ENCODE results near the gene ERMARD. TPM values are rescaled to one million over a fixed set of nuclear protein-coding genes. Genes with fewer than 3 reads are reported as not detected.

Gene ERMARD
- total RNA-seq, 3 donors from 2014 or later (not counting 1 experiment from before 2014, with no cell fraction given) = 33.9 to 42.2 (median 36.4) TPM

DNA sequence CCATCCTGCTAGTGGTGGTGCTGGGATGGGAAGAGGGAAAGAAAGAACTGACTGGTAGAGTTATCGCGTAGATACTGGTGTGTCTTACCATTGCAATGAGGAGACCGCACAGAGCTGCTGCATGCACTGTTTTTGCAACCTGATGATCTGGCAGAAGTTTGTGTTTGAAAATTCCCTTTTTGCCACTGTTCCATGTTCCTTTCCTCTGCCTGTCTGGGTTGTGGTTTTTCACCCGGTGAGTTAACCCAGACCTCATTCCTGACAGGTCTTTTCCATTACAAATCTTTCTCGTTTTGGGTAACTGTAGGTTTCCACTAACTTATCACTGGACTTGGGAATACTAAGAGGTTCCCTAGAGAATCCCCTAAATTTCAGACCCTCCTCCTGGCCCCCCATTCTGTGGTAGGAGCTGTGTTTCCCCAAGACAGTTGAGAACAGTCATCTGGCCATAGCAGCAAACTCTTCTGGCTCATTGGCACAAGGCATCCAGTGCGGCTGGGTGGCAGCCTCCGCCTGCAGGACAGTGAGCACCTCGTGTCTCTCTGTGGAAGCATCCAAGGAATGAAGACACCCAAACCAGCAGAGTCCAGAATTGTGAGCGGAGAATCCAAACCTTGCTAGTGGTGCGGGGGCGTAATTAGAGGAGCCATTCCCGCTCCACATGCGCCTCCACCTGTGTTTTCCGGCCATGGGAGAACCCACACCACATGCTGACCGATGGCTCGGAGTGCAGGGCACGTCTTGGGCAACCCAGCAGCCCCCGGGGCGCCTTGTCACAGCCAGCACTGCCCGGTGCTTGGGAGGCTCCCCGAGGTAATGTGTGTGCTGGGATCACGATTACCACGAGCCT lies 32.8 kb downstream of the ERMARD start:
- no peaks in the 10 kb centered on the region for H3K27me3 ChIP-seq (ENCODE audit: control insufficient read depth, insufficient read depth, low read length)
- Mint-ChIP-seq H3K4me1 (no peaks in the 10 kb centered on the region), H3K9me3 (no peaks in the 10 kb centered on the region), H3K27ac (no peak overlapping the region), H3K36me3 (no peaks in the 10 kb centered on the region), H3K27me3 (ENCODE audit: low read depth in 2 of 2) (peaks cover 4 to 9% of the 10 kb centered on the region in 2 donors), H3K4me3 (no peak overlapping the region)
- no peak overlapping the region for H3K27ac ChIP-seq (ENCODE audit: low read length)
- H3K36me3 ChIP-seq (ENCODE audit: control insufficient read depth, insufficient read depth, low read length) = peaks cover 3% of the 10 kb centered on the region
- intact Hi-C loops (cut with micrococcal nuclease) = no loop called here
- H3K9me3 ChIP-seq (ENCODE audit: control insufficient read depth, insufficient read depth, low read length) = no peaks in the 10 kb centered on the region
- DNase-seq (no peak), ATAC-seq (no peak)
- TF ChIP-seq, protein P1, sequence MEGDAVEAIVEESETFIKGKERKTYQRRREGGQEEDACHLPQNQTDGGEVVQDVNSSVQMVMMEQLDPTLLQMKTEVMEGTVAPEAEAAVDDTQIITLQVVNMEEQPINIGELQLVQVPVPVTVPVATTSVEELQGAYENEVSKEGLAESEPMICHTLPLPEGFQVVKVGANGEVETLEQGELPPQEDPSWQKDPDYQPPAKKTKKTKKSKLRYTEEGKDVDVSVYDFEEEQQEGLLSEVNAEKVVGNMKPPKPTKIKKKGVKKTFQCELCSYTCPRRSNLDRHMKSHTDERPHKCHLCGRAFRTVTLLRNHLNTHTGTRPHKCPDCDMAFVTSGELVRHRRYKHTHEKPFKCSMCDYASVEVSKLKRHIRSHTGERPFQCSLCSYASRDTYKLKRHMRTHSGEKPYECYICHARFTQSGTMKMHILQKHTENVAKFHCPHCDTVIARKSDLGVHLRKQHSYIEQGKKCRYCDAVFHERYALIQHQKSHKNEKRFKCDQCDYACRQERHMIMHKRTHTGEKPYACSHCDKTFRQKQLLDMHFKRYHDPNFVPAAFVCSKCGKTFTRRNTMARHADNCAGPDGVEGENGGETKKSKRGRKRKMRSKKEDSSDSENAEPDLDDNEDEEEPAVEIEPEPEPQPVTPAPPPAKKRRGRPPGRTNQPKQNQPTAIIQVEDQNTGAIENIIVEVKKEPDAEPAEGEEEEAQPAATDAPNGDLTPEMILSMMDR (IDR thresholded peaks at IDR 0.05) = no peak
- H3K4me1 ChIP-seq (ENCODE audit: control insufficient read depth, insufficient read depth, low read length) = no peaks in the 10 kb centered on the region
- no peak overlapping the region for H3K4me3 ChIP-seq (ENCODE audit: low read length)
- 95% methylated on average over 23 of the region's 23 CpGs for WGBS (ENCODE audit: insufficient coverage)

DNA sequence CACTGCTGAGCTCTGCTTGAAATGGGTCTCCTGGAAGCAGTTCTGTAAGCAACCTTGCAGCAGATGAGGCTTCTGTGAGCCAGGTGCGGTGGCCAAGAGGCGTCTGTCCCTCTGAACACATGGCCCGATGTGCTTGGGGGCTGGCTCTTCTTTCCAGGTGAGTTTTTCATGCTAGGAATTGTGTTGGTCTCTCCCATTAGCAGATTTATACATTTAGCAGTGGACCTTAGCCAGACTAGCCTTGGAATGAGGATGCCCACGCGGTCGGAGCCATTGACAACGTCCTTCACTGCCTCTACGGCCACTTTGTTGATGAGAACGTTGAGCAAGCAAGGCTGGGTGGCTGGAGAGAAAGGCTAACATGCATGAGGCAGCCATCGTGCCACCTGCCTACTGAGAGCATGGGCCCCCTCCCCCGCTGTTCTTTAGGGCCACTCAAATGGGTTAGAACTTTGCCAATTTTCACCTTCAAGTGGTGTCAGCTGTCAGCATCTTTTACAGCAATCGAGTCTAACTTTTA lies 33.5 kb downstream of the ERMARD start:
- peaks cover 3% of the 10 kb centered on the region for H3K36me3 ChIP-seq (ENCODE audit: control insufficient read depth, insufficient read depth, low read length)
- intact Hi-C loops (cut with micrococcal nuclease) = no loop called here
- peaks cover 5% of the 10 kb centered on the region for H3K27me3 ChIP-seq (ENCODE audit: control insufficient read depth, insufficient read depth, low read length)
- DNase-seq (no peak), ATAC-seq (no peak)
- Mint-ChIP-seq H3K36me3 (no peaks in the 10 kb centered on the region), H3K9me3 (no peaks in the 10 kb centered on the region), H3K27me3 (ENCODE audit: low read depth in 2 of 2) (peaks cover 7 to 11% of the 10 kb centered on the region in 2 donors), H3K4me3 (no peak overlapping the region), H3K27ac (no peak overlapping the region), H3K4me1 (peaks cover 0 to 3% of the 10 kb centered on the region in 2 donors)
- H3K9me3 ChIP-seq (ENCODE audit: control insufficient read depth, insufficient read depth, low read length) = no peaks in the 10 kb centered on the region
- H3K4me3 ChIP-seq (ENCODE audit: low read length) = no peak overlapping the region
- 95% methylated on average over 12 of the region's 12 CpGs for WGBS (ENCODE audit: insufficient coverage)
- H3K4me1 ChIP-seq (ENCODE audit: control insufficient read depth, insufficient read depth, low read length) = peaks cover 3% of the 10 kb centered on the region
- TF ChIP-seq, protein P1 (IDR thresholded peaks at IDR 0.05) = no peak
- H3K27ac ChIP-seq (ENCODE audit: low read length) = no peak overlapping the region

DNA sequence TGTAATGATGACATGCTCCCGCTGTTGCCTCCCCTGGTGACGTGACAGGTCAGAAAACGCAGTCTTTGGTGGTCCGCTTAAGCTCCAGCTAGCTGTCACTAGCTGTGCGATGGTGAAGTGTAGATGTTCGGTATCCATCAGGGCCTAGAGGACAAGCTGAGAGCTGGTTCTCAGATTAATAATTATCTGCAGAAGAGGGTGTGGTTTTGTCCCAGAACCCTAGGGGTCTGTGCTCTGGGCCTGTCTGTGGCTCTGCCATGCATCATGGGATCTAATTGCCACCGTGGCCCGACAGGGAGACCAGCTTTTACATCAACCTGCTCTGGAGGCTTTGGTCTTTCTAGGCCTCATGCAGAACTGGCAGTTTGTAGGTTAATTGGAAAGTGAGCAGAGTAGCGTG lies 34.1 kb downstream of the ERMARD start:
- no peak overlapping the region for H3K4me3 Mint-ChIP-seq
- WGBS (ENCODE audit: insufficient coverage) = 93% methylated on average over 9 of the region's 9 CpGs
- no peaks in the 10 kb centered on the region for H3K9me3 Mint-ChIP-seq
- Histone ChIP-seq H3K4me3 (ENCODE audit: low read length) (no peak overlapping the region), H3K27ac (ENCODE audit: low read length) (no peak overlapping the region), H3K9me3 (ENCODE audit: control insufficient read depth, insufficient read depth, low read length) (no peaks in the 10 kb centered on the region), H3K36me3 (ENCODE audit: control insufficient read depth, insufficient read depth, low read length) (peaks cover 3% of the 10 kb centered on the region), H3K4me1 (ENCODE audit: control insufficient read depth, insufficient read depth, low read length) (peaks cover 10% of the 10 kb centered on the region), H3K27me3 (ENCODE audit: control insufficient read depth, insufficient read depth, low read length) (peaks cover 5% of the 10 kb centered on the region)
- TF ChIP-seq, protein P1 (IDR thresholded peaks at IDR 0.05) = no peak
- peaks cover 12 to 18% of the 10 kb centered on the region in 2 donors for H3K27me3 Mint-ChIP-seq (ENCODE audit: low read depth in 2 of 2)
- H3K36me3 Mint-ChIP-seq = no peaks in the 10 kb centered on the region
- peaks cover 7 to 10% of the 10 kb centered on the region in 2 donors for H3K4me1 Mint-ChIP-seq
- ATAC-seq (no peak), DNase-seq (no peak)
- intact Hi-C loops (cut with micrococcal nuclease) = no loop called here
- H3K27ac Mint-ChIP-seq = no peak overlapping the region

All from natural killer cell (primary cell).